Astrocyte of the cerebellum (primary cell): ENCODE measurements around the gene NTM.

ENCODE experiments used
- DNase-seq: peaks from one replicate; pipeline ENCODE4 v3.0.0-alpha.2; 2011; ENCODE audit warnings: low read depth
- H3K4me3 ChIP-seq: 2 replicates; pipeline ENCODE4 v1.5.1; 2011; ENCODE audit warnings: mild to moderate bottlenecking, low read depth, low read length, moderate library complexity
- in situ Hi-C: cut with HindIII; loops from 2 replicates; pipeline ENCODE4 v1.10.0; 2017; ENCODE audit warnings: low sequenced_read_pairs
- TF ChIP-seq, protein P1 (sequence below): IDR thresholded peaks from 2 replicates; pipeline ENCODE4 v1.5.1; 2012; ENCODE audit warnings: low read length, low read depth, moderate library complexity, mild to moderate bottlenecking; ENCODE audit errors: missing control alignments

The NTM gene

DNA sequence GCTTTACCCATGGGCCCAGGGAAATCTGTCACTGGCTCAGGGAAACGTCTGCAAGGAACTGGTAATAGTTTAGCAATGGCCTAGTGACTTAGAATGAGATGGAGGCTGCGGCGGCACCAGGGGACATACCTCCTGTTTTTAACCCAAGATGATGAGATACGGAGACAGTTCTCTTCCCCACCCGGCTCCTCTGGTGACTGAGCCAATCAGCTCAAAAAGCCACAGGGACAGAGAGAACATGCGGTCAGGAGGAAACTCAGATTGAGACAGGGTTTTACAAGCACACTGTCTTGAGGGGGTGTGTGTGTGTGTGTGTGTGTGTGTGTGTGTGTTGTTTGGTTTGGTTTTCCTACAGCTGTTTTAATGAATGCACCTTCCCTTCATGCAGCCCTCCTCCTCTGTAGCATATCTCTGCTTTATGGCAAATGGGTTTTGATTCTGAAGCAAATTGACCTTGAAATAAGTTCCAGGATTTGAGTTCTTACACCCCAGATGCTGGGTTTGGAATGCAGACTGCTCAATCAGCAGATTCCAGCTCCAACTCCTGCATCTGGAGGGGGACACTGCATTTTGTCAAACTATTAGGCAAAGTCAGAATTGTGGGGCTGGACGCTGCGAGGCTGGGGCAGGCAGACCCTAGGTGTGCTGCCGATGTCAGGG, 246.2 kb downstream of the NTM start:
- H3K4me3 ChIP-seq = no peak overlapping the region
- in situ Hi-C loops = no loop called here
- TF ChIP-seq, protein P1, sequence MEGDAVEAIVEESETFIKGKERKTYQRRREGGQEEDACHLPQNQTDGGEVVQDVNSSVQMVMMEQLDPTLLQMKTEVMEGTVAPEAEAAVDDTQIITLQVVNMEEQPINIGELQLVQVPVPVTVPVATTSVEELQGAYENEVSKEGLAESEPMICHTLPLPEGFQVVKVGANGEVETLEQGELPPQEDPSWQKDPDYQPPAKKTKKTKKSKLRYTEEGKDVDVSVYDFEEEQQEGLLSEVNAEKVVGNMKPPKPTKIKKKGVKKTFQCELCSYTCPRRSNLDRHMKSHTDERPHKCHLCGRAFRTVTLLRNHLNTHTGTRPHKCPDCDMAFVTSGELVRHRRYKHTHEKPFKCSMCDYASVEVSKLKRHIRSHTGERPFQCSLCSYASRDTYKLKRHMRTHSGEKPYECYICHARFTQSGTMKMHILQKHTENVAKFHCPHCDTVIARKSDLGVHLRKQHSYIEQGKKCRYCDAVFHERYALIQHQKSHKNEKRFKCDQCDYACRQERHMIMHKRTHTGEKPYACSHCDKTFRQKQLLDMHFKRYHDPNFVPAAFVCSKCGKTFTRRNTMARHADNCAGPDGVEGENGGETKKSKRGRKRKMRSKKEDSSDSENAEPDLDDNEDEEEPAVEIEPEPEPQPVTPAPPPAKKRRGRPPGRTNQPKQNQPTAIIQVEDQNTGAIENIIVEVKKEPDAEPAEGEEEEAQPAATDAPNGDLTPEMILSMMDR = no peak
- DNase-seq = no peak

DNA sequence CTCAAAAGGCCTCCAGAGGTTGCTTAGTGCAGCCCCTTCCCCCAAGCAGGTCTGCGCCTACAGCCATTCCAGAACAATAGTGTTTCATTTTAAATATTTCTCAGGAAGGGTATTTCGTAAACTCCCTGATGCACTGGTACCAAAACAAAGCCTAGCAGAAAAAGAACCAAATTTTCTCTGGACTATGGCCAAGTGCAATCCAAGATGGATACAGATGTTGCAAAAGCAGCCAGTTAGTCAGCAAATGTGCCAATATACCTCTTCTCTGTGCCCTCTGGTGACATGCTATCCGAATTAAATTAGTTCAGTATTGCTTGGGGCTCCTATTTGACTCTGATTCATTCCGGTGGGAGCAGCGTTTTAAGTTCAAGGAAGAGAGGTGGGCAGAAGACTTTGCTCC, 247.8 kb downstream of the NTM start:
- no peak for DNase-seq
- TF ChIP-seq, protein P1 = no peak
- in situ Hi-C loops = no loop called here
- no peak overlapping the region for H3K4me3 ChIP-seq

DNA sequence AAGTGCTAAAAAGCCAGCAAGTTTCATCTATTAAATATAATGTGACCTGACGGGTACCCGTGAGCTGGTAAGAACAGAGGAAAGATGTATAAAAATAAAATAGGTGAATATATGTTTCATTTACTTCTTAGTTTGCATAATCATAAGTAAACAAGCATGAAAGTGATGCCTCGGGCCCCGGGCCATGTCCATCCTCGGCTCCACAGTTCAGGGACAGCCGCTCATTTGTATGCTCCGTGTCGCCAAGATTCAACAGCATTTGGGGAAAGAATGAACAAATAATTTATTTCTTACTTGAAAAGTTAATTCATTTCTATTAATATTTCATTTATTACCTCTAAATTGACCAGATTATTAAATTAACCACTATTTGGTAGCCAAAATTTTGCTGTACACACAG, 251.8 kb downstream of the NTM start:
- in situ Hi-C loops = no loop called here
- no peak overlapping the region for H3K4me3 ChIP-seq
- no peak for DNase-seq
- TF ChIP-seq, protein P1 = no peak

DNA sequence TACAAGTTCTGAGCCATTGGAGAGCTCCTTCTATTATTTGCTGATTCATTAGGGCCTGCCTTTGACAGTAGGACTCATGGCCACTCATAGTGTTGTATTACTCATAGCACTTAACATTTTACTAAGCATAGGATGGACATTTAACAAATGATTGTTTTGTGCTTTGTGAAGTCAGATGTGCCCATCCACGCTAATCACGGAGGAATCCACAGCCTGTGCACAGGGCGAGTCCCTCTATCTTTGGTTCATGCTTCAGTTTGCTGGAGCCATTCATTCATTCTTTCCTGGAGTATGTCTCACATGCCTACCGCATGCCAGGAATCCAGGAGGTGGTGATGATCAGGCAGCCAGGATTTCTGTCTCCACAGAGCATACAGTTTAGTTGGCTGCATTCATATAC, 254.1 kb downstream of the NTM start:
- in situ Hi-C loops = no loop called here
- TF ChIP-seq, protein P1 = no peak
- no peak for DNase-seq
- no peak overlapping the region for H3K4me3 ChIP-seq

DNA sequence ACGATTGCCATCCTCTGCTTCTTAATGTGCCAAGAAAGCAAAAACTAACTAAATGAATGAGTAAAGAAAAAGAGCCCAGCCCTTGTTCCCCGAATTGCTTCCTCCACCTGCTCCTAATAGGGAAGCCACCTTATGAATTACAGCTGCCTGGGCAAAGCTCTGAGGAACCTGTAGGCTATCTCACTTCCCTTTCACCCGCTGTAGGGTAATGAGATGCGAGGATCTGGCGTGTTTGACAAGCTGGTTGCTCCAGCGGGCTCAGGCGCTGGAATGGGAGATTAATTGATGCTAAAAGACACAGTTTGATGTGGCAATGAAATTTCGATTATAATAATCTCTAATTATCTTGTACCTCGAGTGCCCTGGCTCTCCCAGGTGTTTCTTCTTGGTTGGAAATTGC, 256.4 kb downstream of the NTM start:
- TF ChIP-seq, protein P1 = no peak
- no peak for DNase-seq
- no peak overlapping the region for H3K4me3 ChIP-seq
- in situ Hi-C loops = no loop called here

DNA sequence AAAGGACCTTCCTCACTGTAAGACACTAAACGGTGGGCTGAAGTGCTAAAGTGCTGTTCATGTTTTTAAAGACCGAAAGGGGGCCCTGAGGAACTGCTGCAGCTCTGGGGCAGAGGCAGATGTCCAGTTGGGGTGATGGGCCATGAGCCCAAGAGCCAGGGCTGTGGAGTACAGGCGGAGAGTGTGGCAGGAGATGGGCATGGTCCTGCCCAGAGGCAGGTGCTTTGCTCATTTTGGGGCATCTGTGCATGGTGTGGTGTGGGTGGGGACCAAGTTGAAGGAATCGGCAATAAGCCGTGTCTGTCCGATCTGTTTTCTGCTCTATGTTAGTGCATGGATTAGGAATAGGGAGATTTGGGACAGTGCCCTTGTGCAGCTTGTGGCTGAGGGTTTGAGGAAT, 258.3 kb downstream of the NTM start:
- DNase-seq = no peak
- TF ChIP-seq, protein P1 = no peak
- no peak overlapping the region for H3K4me3 ChIP-seq
- in situ Hi-C loops = no loop called here
